Mucosa of stomach (tissue), 1 donor: ENCODE data around the gene BCAS1.

ENCODE experiments used
- H3K27me3 ChIP-seq: one replicate; pipeline ENCODE4 v1.7.0; 2013; ENCODE audit warnings: mild to moderate bottlenecking, low read length; ENCODE audit not compliant: control insufficient read depth, insufficient read depth
- H3K36me3 ChIP-seq: one replicate; pipeline ENCODE4 v1.7.0; 2013; ENCODE audit warnings: low read length; ENCODE audit not compliant: control insufficient read depth, insufficient read depth
- H3K4me1 ChIP-seq: one replicate; pipeline ENCODE4 v1.7.0; 2013; ENCODE audit warnings: mild to moderate bottlenecking, low read length; ENCODE audit not compliant: control insufficient read depth, insufficient read depth
- H3K4me3 ChIP-seq: one replicate; pipeline ENCODE4 v1.7.0; 2013; ENCODE audit warnings: low read length
- H3K9ac ChIP-seq: one replicate; pipeline ENCODE4 v1.7.0; 2013; ENCODE audit warnings: mild to moderate bottlenecking, low read length, moderate library complexity
- H3K9me3 ChIP-seq: one replicate; pipeline ENCODE4 v1.7.0; 2013; ENCODE audit warnings: mild to moderate bottlenecking, low read length, moderate library complexity; ENCODE audit not compliant: control insufficient read depth
- donor health status: Pancreatic carcinoma.

Gene BCAS1

GRCh38 chr20:53945478-53945877 is 124.9 kb downstream of the BCAS1 start:
- H3K4me3 ChIP-seq = no peak overlapping the region
- no peak overlapping the region for H3K9ac ChIP-seq
- peaks cover 4% of the 10 kb centered on the region for H3K36me3 ChIP-seq
- H3K9me3 ChIP-seq = no peaks in the 10 kb centered on the region
- peaks cover 26% of the 10 kb centered on the region for H3K4me1 ChIP-seq
- no peaks in the 10 kb centered on the region for H3K27me3 ChIP-seq

GRCh38 chr20:53944796-53945195 is 125.6 kb downstream of the BCAS1 start:
- H3K4me1 ChIP-seq = peaks cover 32% of the 10 kb centered on the region
- H3K9ac ChIP-seq = no peak overlapping the region
- H3K27me3 ChIP-seq = no peaks in the 10 kb centered on the region
- no peak overlapping the region for H3K4me3 ChIP-seq
- H3K36me3 ChIP-seq = peaks cover 4% of the 10 kb centered on the region
- no peaks in the 10 kb centered on the region for H3K9me3 ChIP-seq

GRCh38 chr20:53943522-53944291 is 126.7 kb downstream of the BCAS1 start:
- Histone ChIP-seq H3K9me3 (no peaks in the 10 kb centered on the region), H3K9ac (no peak overlapping the region), H3K4me1 (peaks cover 35% of the 10 kb centered on the region), H3K4me3 (no peak overlapping the region), H3K27me3 (no peaks in the 10 kb centered on the region), H3K36me3 (peaks cover 2% of the 10 kb centered on the region)

GRCh38 chr20:53942973-53943372 is 127.4 kb downstream of the BCAS1 start:
- peaks cover 43% of the 10 kb centered on the region for H3K4me1 ChIP-seq
- no peaks in the 10 kb centered on the region for H3K36me3 ChIP-seq
- H3K4me3 ChIP-seq = no peak overlapping the region
- no peak overlapping the region for H3K9ac ChIP-seq
- no peaks in the 10 kb centered on the region for H3K27me3 ChIP-seq
- no peaks in the 10 kb centered on the region for H3K9me3 ChIP-seq

- Histone ChIP-seq H3K27me3 (no peaks in the 10 kb centered on the region), H3K4me3 (no peak overlapping the region), H3K9ac (no peak overlapping the region), H3K36me3 (no peaks in the 10 kb centered on the region), H3K4me1 (peaks cover 43% of the 10 kb centered on the region), H3K9me3 (no peaks in the 10 kb centered on the region)
These were observed 128.0 kb downstream of the BCAS1 start for GRCh38 chr20:53942472-53942816.

- Histone ChIP-seq H3K4me1 (peaks cover 43% of the 10 kb centered on the region), H3K9me3 (no peaks in the 10 kb centered on the region), H3K4me3 (no peak overlapping the region), H3K27me3 (no peaks in the 10 kb centered on the region), H3K36me3 (no peaks in the 10 kb centered on the region), H3K9ac (no peak overlapping the region)
These were observed 128.5 kb downstream of the BCAS1 start for GRCh38 chr20:53941680-53942471.

- H3K4me3 ChIP-seq = no peak overlapping the region
- H3K36me3 ChIP-seq = no peaks in the 10 kb centered on the region
- H3K4me1 ChIP-seq = peaks cover 43% of the 10 kb centered on the region
- no peak overlapping the region for H3K9ac ChIP-seq
- H3K27me3 ChIP-seq = no peaks in the 10 kb centered on the region
- no peaks in the 10 kb centered on the region for H3K9me3 ChIP-seq
These were observed 129.4 kb downstream of the BCAS1 start for GRCh38 chr20:53940907-53941545.

GRCh38 chr20:53940360-53940702 is 130.1 kb downstream of the BCAS1 start:
- no peak overlapping the region for H3K4me3 ChIP-seq
- H3K36me3 ChIP-seq = no peaks in the 10 kb centered on the region
- no peak overlapping the region for H3K9ac ChIP-seq
- peaks cover 40% of the 10 kb centered on the region for H3K4me1 ChIP-seq
- no peaks in the 10 kb centered on the region for H3K9me3 ChIP-seq
- no peaks in the 10 kb centered on the region for H3K27me3 ChIP-seq

- H3K36me3 ChIP-seq = no peaks in the 10 kb centered on the region
- no peak overlapping the region for H3K9ac ChIP-seq
- H3K27me3 ChIP-seq = no peaks in the 10 kb centered on the region
- H3K4me3 ChIP-seq = no peak overlapping the region
- H3K4me1 ChIP-seq = peaks cover 43% of the 10 kb centered on the region
- H3K9me3 ChIP-seq = no peaks in the 10 kb centered on the region
These were observed 130.6 kb downstream of the BCAS1 start for GRCh38 chr20:53939572-53940359.

- no peaks in the 10 kb centered on the region for H3K9me3 ChIP-seq
- no peak overlapping the region for H3K9ac ChIP-seq
- H3K36me3 ChIP-seq = no peaks in the 10 kb centered on the region
- no peaks in the 10 kb centered on the region for H3K27me3 ChIP-seq
- peaks cover 41% of the 10 kb centered on the region for H3K4me1 ChIP-seq
- no peak overlapping the region for H3K4me3 ChIP-seq
These were observed 131.2 kb downstream of the BCAS1 start for GRCh38 chr20:53939190-53939571.

GRCh38 chr20:53938739-53939138 is 131.7 kb downstream of the BCAS1 start:
- Histone ChIP-seq H3K36me3 (no peaks in the 10 kb centered on the region), H3K4me1 (peaks cover 38% of the 10 kb centered on the region), H3K9me3 (no peaks in the 10 kb centered on the region), H3K9ac (no peak overlapping the region), H3K27me3 (no peaks in the 10 kb centered on the region), H3K4me3 (no peak overlapping the region)
